Immature natural killer cell (primary cell): ENCODE results near the gene WBP11. TPM values are rescaled to one million over a fixed set of nuclear protein-coding genes. Genes with fewer than 3 reads are reported as not detected.
A peak's percentile ranks its signal among the peaks of the same experiment; 100 is the strongest.

ENCODE experiments used
- DNase-seq, 3 donors: peaks; one replicate each; pipeline ENCODE4 v3.0.0; 2022; ENCODE audit warnings: mixed read lengths in 1 of 3
- H3K27ac Mint-ChIP-seq, 6 donors: one replicate each; pipeline ENCODE4 v1.8.0; 2020; ENCODE audit warnings: mixed read lengths in 6 of 6, mild to moderate bottlenecking in 5 of 6, inconsistent platforms in 4 of 6, moderate library complexity in 3 of 6
- H3K27me3 Mint-ChIP-seq, 3 donors: one replicate each; pipeline ENCODE4 v1.8.0; 2020 to 2021; ENCODE audit warnings: low read depth in 3 of 3, mild to moderate bottlenecking in 3 of 3, mixed read lengths in 3 of 3, moderate library complexity in 3 of 3, inconsistent platforms in 1 of 3
- H3K36me3 Mint-ChIP-seq, 3 donors: one replicate each; pipeline ENCODE4 v1.8.0; 2020; ENCODE audit warnings: mixed read lengths in 3 of 3, inconsistent platforms in 2 of 3, mild to moderate bottlenecking in 2 of 3
- H3K4me1 Mint-ChIP-seq, 2 donors: one replicate each; pipeline ENCODE4 v1.8.0; 2020; ENCODE audit warnings: inconsistent platforms in 2 of 2, mild to moderate bottlenecking in 2 of 2, mixed read lengths in 2 of 2, moderate library complexity in 1 of 2
- H3K4me3 Mint-ChIP-seq, 5 donors: one replicate each; pipeline ENCODE4 v1.8.0; 2020; ENCODE audit warnings: mild to moderate bottlenecking in 5 of 5, mixed read lengths in 5 of 5, inconsistent platforms in 3 of 5, moderate library complexity in 3 of 5
- H3K9me3 Mint-ChIP-seq, 6 donors: one replicate each; pipeline ENCODE4 v1.8.0; 2020; ENCODE audit warnings: mild to moderate bottlenecking in 6 of 6, mixed read lengths in 6 of 6, inconsistent platforms in 4 of 6, moderate library complexity in 3 of 6
- polyA plus RNA-seq, 3 donors: library from polyadenylated mRNA; unstranded; fragments of 300-500 nt; fragmentation: Illumina TruSeq; gene quantifications; one replicate each; pipeline ENCODE4 v1.2.3, GENCODE V29; 2021

Gene WBP11
- polyA plus RNA-seq: 10 to 100 TPM; 27.1 to 73.5 (median 47.5) TPM

DNA sequence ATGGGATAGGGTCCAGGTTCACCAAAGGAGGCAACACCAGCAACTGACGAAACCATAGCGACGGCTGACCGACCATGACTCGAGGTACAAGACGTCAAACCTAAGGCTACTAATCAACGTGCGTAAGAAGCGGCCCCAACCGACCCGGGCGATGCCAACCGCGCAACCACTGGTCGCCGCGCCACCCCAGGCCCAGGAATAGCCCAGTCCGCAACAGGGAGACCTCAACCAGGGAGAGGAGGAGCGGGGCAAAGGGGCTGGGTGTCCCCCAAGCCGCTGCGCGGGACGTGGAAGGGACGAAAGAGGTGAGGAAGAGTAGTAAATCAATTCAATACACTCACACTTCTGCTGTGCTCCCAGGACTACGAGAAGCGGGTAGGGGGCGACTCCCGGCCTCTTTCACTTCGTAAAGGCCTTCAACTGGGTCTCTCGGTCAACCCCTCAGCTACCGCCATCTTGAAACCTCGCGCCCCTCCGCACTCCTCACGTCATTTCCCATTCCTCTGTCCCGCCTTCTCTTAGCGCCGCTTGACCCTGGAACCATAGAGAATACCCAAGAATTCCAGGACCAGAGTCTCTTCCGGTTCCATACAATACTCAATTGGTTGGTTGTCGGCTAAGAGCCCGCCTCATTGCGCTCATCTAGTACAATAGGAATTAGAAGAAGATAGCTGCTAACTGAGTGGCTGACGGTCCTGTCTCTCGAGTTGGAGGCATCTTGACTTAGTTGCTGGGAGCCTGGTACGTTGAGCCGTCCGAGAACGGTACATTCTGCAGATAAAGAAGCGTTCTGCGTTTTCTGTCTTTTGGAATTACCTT is at the start of gene WBP11, which contains the start of gene C12orf60:
TSS of gene WBP11 (minus strand) at position 468 of the 819 bp plus-strand sequence. CDS start 2,095 bp downstream, outside the sequence.
TSS of gene C12orf60 (plus strand) at position 660 of the 819 bp plus-strand sequence. CDS start 19,266 bp downstream, outside the sequence.
- Mint-ChIP-seq H3K27me3 (peaks cover 0 to 2% (median 0%) of the 10 kb centered on the region in 3 donors), H3K9me3 (no peaks in the 10 kb centered on the region), H3K4me1 (peaks cover 0 to 5% of the 10 kb centered on the region in 2 donors), H3K36me3 (peaks cover 0 to 8% (median 5%) of the 10 kb centered on the region in 3 donors), H3K4me3 (no peak within 1 kb of the TSS), H3K27ac (no peak within 1 kb of the TSS)
- DNase-seq: peak; percentile 91 to 93 (median 91)

DNA sequence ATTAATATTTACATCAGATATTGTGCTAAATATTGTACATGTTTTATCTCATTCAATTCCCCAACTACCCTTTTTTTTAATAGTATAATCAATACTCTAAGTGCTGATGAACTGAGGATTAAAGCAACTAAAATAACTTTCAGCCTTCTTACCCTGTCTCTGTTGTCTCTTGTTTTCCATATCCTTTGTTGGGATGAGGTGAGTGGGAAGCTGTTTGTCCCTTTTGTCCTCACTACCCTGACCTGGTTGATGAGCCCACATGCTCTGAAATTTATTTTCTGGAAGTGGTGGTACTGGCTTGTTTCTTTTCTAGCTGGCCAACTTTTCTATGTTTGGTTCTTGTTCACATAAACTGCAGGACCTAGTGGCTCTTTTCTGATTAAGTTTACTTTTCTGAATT is 49.6 kb upstream of the WBP11 start:
- Mint-ChIP-seq H3K4me1 (no peaks in the 10 kb centered on the region), H3K4me3 (no peak overlapping the region), H3K27ac (no peak overlapping the region), H3K9me3 (peaks cover 0 to 2% (median 0%) of the 10 kb centered on the region in 6 donors), H3K27me3 (no peaks in the 10 kb centered on the region), H3K36me3 (no peaks in the 10 kb centered on the region)
- DNase-seq: no peak

DNA sequence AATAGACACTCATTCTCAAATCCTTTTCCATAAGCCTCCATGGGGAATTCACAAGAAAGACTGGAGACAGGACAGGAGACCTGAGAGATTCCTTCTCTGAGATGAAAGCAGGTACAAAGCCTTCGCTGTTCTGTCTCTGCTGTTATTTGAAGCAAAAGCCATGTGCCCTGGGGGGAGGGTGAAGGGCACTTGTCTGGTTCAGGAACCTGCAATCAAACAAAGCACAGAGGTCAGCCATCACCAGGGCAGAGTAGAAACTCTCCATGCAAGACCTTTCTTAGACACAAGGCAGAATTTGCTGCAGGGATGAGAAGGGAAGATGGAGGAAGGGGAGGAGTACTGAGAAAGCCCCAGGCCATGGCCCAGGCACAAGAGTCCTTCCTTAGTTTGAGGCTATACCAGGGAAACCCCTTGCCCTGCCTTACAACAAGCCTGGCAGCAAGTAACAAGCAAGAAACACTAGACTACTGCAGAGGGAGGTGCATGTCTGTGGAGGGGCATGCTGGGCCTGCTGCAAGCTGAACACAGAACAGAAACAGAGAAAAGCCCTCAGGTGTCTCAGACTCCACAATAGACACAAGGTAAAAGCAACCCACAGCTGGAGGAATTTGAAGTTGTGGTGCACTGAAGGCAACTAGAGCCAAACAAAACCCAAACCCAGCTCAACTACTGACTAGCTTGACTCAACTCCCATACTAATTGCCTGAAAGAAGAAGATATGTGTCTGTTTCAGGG is 47.8 kb upstream of the WBP11 start:
- Mint-ChIP-seq H3K27ac (no peak overlapping the region), H3K36me3 (no peaks in the 10 kb centered on the region), H3K27me3 (peaks cover 0 to 2% (median 0%) of the 10 kb centered on the region in 3 donors), H3K4me1 (no peaks in the 10 kb centered on the region), H3K4me3 (no peak overlapping the region), H3K9me3 (no peaks in the 10 kb centered on the region)
- DNase-seq: no peak

DNA sequence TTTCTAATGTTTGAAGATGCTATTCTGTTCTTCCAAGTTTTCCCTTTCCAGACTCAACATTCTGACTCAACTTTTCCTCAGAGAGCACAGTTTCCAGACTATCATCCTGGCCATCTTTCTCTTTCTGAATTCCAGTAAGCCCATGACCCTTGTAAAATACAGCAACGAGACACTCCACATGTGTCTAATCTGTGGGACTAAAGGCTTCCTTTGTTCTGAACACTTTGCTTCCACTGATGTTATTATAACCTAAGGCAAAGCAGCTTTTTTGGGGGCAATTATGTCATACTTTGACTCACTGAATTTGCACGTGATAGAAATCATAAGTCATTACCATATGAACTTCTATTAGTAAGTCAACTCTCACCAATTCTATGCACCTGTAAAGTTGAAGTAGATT is 46.4 kb upstream of the WBP11 start:
- DNase-seq: no peak
- Mint-ChIP-seq H3K36me3 (no peaks in the 10 kb centered on the region), H3K4me1 (no peaks in the 10 kb centered on the region), H3K27me3 (peaks cover 0 to 5% (median 2%) of the 10 kb centered on the region in 3 donors), H3K9me3 (no peaks in the 10 kb centered on the region), H3K27ac (no peak overlapping the region), H3K4me3 (no peak overlapping the region)

DNA sequence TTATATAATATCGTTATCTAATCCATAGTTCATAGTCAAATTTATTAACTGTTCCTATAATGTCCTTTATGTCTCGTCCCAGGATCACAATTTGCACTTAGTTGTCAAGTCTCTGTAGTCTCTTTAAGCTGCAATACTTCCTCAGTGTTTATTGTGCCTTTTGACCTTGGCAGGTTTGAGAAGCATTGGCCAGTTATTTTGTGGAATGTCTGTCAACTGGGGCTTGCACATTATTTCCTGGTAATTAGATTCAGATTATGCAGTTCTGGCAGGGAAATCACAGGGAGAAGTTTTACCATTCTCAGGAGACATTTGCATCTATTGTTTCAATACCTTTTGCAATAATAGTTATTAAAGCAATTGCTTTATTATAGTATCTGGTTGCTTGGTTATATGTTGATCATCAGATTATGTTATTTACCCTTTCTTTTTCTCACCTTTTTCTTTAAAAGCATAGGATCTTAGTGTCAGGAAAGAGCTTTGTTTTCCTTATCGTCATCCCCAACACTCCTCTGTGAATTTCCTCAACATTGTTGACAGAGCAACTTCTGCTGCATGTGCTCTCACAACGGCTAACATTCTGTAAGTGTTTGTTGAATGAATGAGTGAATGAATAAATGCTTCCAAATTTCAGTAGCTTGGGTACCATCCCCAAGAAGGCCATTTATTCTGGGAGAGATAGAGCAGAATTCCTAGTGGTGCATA is 43.8 kb upstream of the WBP11 start:
- Mint-ChIP-seq H3K4me3 (no peak overlapping the region), H3K9me3 (no peaks in the 10 kb centered on the region), H3K36me3 (no peaks in the 10 kb centered on the region), H3K27me3 (peaks cover 0 to 5% (median 2%) of the 10 kb centered on the region in 3 donors), H3K27ac (no peak overlapping the region), H3K4me1 (no peaks in the 10 kb centered on the region)
- DNase-seq: no peak

DNA sequence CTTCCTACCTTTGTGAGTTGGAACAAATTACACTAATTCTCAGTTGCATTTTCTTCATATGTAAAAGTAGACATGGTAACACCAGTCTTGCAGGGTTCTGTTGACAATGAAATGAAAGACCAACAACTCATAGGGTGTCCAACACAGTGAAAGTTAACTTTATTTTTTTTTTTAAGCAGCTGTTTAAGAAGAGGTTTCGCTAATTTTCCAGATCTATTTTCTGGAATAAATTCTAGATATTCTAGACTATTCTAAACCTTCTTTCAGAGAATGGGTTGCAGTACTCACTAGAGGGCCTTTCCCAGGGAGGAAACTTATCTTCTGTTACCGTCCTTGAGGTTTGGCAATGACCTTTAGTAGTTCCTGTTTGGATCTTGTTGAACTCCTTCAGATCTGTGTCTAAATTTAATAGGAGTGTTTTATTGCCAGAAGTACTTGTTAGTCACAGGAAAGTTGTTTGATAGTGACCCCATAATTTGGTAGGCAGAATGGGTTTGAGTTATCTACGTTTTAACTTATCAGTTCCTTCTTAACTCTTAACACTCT is 42.8 kb upstream of the WBP11 start:
- no peaks in the 10 kb centered on the region for H3K4me1 Mint-ChIP-seq
- H3K9me3 Mint-ChIP-seq: no peaks in the 10 kb centered on the region
- no peaks in the 10 kb centered on the region for H3K36me3 Mint-ChIP-seq
- no peak for DNase-seq
- no peak overlapping the region for H3K4me3 Mint-ChIP-seq
- peaks cover 0 to 5% (median 2%) of the 10 kb centered on the region in 3 donors for H3K27me3 Mint-ChIP-seq
- no peak overlapping the region for H3K27ac Mint-ChIP-seq

DNA sequence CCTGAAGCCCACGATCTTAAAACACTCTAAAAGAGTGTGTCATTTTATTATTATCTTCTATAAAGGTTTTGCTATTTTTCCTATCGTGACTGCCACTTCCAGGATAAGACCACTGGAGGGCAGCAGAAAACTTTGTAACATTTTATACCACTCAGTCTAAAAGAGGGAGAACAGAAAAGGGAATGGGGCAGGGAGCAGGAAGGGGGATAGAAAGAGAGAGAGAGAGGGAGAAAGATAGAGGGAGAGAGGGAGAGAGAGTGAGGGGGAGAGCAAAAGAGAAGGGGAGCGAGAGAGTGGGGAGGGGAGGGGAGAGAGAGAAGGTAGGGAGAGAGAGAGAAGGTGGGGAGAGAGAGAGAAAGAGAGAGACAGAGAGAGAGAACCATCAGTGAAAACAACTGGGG is 42.1 kb upstream of the WBP11 start:
- peak overlapping the region in 1 of 6 donors; percentile 50 for H3K27ac Mint-ChIP-seq
- no peaks in the 10 kb centered on the region for H3K9me3 Mint-ChIP-seq

DNA sequence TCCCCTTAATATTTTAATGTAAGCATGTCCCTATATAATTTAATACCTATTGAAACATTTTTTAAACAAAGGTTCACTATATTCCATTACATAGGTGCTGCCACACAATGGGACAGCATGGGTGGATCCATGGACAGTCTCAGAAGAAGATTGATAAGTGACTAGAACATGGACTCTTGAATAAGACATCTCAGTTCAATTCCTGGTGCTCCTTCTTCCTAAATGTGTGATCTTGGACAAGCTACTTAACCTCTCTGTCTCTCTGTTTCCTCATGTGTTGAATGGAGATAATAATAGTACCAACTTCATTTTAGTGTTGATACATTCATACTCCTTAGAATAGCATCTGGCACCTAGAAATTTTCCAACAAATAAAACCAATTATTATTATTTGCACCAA is 41.1 kb upstream of the WBP11 start:
- Mint-ChIP-seq H3K27me3 (peaks cover 0 to 5% (median 2%) of the 10 kb centered on the region in 3 donors), H3K4me1 (no peaks in the 10 kb centered on the region), H3K9me3 (no peaks in the 10 kb centered on the region), H3K36me3 (no peaks in the 10 kb centered on the region), H3K4me3 (no peak overlapping the region), H3K27ac (no peak overlapping the region)
- no peak for DNase-seq

More for the DNA sequence above, 42.1 kb upstream of the WBP11 start:
- Mint-ChIP-seq H3K27me3 (peaks cover 0 to 5% (median 2%) of the 10 kb centered on the region in 3 donors), H3K36me3 (no peaks in the 10 kb centered on the region), H3K4me3 (no peak overlapping the region), H3K4me1 (no peaks in the 10 kb centered on the region)
- peak; percentile 35 to 58 (median 48) for DNase-seq

DNA sequence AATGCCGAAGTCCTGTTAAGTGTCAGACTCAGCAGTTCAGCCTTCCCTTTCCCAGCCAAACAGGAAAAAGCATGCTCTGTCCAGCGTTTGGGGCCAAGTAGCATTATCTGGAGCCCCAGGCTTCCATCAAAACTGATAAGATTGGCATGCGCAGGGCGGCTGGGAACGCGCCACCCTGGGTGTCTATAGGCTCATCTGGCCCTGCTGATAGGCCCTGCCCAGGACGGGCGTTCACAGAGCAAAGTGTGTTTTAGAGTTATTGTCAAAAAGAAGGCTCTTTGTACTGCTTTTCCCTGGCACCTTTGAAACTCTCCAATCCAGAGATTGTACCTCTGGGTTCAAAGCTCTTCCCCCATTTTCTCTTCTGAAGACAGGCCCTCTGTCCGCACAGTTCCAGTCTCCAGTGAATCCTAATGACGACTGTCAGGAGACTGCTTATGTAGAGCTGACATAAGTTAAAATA is 40.2 kb upstream of the WBP11 start, which contains the start of gene ART4:
TSS of gene ART4 (minus strand) at position 102 of the 463 bp plus-strand sequence. CDS start 413 bp downstream, outside the sequence.
- H3K4me3 Mint-ChIP-seq: no peak within 1 kb of the TSS
- no peaks in the 10 kb centered on the region for H3K4me1 Mint-ChIP-seq
- no peak within 1 kb of the TSS for H3K27ac Mint-ChIP-seq
- peaks cover 2 to 8% (median 4%) of the 10 kb centered on the region in 3 donors for H3K27me3 Mint-ChIP-seq
- H3K9me3 Mint-ChIP-seq: no peaks in the 10 kb centered on the region
- no peaks in the 10 kb centered on the region for H3K36me3 Mint-ChIP-seq
- DNase-seq: no peak

DNA sequence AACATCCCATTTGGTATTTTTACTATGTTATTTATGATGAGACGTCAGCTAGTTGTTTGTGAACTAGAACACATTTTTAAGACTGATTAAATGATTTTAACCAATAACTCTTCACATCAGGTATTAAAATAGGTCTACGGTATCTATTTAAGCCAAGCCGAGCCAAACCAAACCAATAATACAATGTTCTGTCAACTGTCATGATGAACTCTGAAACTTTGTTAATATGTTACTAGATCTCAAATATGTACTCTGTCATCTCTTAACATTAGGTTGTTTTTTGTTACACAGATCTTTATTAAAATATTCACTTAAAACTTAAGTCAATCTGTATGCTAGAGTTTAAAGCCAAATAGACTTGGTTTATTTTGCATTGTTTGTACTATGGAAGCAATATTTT is 39.0 kb upstream of the WBP11 start:
- Mint-ChIP-seq H3K27ac (no peak overlapping the region), H3K9me3 (no peaks in the 10 kb centered on the region), H3K36me3 (no peaks in the 10 kb centered on the region), H3K27me3 (peaks cover under 1 to 8% (median 4%) of the 10 kb centered on the region in 3 donors), H3K4me1 (no peaks in the 10 kb centered on the region), H3K4me3 (no peak overlapping the region)
- DNase-seq: no peak

DNA sequence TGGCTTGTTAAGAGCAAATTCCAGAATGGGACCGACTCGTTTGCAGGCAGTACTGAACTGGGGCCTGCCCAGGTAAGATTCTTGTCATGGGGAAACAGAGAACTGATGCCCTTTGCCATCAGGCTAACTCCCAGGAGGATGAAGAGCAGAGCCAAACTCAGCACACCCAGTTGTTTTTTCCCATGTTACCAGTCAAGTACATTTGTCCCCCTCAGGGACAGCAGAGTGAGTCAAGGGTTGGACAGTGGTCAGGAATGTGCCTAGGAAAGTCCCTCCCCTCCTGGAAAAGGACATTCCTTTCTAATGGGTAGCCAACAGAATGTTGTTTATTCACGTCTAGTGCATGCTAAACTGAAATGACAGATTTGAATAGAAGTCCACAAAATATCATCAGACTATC is 38.5 kb upstream of the WBP11 start:
- H3K9me3 Mint-ChIP-seq: no peaks in the 10 kb centered on the region

DNA sequence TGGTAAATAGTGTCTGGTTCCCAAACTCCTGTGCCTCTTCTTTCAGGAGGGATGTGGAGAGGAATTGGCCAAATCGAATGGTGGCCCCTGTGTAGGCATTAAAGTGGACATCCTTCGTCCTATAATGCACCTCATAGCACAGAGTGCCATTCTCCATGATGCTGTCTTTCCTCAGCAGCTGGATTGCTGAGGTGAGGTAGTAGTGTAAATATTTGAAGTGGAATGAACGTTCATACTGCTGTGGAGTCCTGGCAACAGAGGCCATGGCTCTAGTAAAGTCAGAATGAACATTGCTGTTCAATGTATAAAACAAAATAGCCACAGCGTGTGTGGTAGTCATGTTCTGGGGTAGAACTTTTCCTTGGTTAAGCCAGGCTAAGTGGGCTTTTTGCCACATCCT is 37.3 kb upstream of the WBP11 start:
- Mint-ChIP-seq H3K4me1 (no peaks in the 10 kb centered on the region), H3K27me3 (peaks cover 2 to 11% (median 4%) of the 10 kb centered on the region in 3 donors), H3K36me3 (no peaks in the 10 kb centered on the region), H3K9me3 (no peaks in the 10 kb centered on the region), H3K27ac (no peak overlapping the region), H3K4me3 (no peak overlapping the region)
- DNase-seq: no peak

More for the DNA sequence above, 38.5 kb upstream of the WBP11 start:
- Mint-ChIP-seq H3K27ac (no peak overlapping the region), H3K4me3 (no peak overlapping the region), H3K27me3 (peaks cover 0 to 10% (median 4%) of the 10 kb centered on the region in 3 donors), H3K36me3 (no peaks in the 10 kb centered on the region), H3K4me1 (no peaks in the 10 kb centered on the region)
- no peak for DNase-seq

DNA sequence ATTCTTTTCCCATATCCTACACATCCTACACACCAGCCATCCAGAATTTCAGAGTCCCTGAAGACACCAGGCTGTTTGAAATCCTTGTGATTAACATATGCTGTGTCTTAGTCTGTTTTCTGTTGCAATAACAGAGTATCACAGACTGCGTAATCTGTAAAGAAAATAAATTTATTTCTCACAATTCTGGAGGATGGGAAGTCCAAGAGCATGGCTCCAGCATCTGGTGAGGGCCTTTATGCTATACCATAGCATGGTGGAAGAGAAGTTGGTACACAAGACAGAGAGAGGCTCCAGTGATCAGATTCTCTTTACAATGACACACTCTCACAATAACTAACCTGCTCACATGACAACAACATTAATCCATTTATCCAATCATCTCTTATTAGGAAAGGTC is 36.0 kb upstream of the WBP11 start:
- no peak for DNase-seq
- Mint-ChIP-seq H3K9me3 (no peaks in the 10 kb centered on the region), H3K4me3 (no peak overlapping the region), H3K27ac (no peak overlapping the region), H3K36me3 (no peaks in the 10 kb centered on the region), H3K27me3 (peaks cover 2 to 6% (median 4%) of the 10 kb centered on the region in 3 donors), H3K4me1 (no peaks in the 10 kb centered on the region)
